Mesendoderm (in vitro differentiated cells): ENCODE results near the gene PRKCQ.
"Not testable (repeated sequence)": the region's sequence is repeated elsewhere in the genome, so short reads cannot be mapped to it uniquely, and the experiment has no call there.

Experiments
- DNase-seq: peaks from one replicate; pipeline ENCODE4 v3.0.0; 2013
- H2AK5ac ChIP-seq: 2 replicates; pipeline ENCODE4 v1.6.1; 2013; ENCODE audit warnings: low read length, inconsistent platforms
- H2BK120ac ChIP-seq: 2 replicates; pipeline ENCODE4 v1.6.1; 2013; ENCODE audit warnings: low read depth, mild to moderate bottlenecking, low read length, moderate library complexity, mixed read lengths
- H2BK15ac ChIP-seq: replicated peaks from 2 replicates; pipeline ENCODE4 v1.6.1; 2013; ENCODE audit warnings: low read depth, mild to moderate bottlenecking, moderate library complexity
- H2BK5ac ChIP-seq: 2 replicates; pipeline ENCODE4 v1.6.1; 2013; ENCODE audit warnings: low read length, inconsistent platforms
- H3K18ac ChIP-seq: 2 replicates; pipeline ENCODE4 v1.6.1; 2013; ENCODE audit warnings: mild to moderate bottlenecking, low read length, mixed read lengths
- H3K23ac ChIP-seq: one replicate; pipeline ENCODE4 v1.6.1; 2013; ENCODE audit warnings: low read length
- H3K27ac ChIP-seq: 2 replicates; pipeline ENCODE4 v1.5.1; 2013; ENCODE audit warnings: low read depth, mild to moderate bottlenecking, inconsistent platforms, low read length, moderate library complexity
- H3K27me3 ChIP-seq: 2 replicates; pipeline ENCODE4 v1.6.1; 2013; ENCODE audit warnings: low read length, control low read depth, mild to moderate bottlenecking, inconsistent platforms; ENCODE audit not compliant: insufficient read depth, poor library complexity
- H3K36me3 ChIP-seq: 2 replicates; pipeline ENCODE4 v1.6.1; 2013; ENCODE audit warnings: low read length, inconsistent platforms; ENCODE audit not compliant: control insufficient read depth, insufficient read depth
- H3K4ac ChIP-seq: one replicate; pipeline ENCODE4 v1.6.1; 2013; ENCODE audit warnings: low read depth, mild to moderate bottlenecking, low read length, moderate library complexity
- H3K4me1 ChIP-seq: 2 replicates; pipeline ENCODE4 v1.6.1; 2013; ENCODE audit warnings: low read depth, low read length, inconsistent platforms; ENCODE audit not compliant: control insufficient read depth
- H3K4me2 ChIP-seq: 2 replicates; pipeline ENCODE4 v1.6.1; 2013; ENCODE audit warnings: low read length
- H3K4me3 ChIP-seq: 2 replicates; pipeline ENCODE4 v1.5.1; 2013; ENCODE audit warnings: mild to moderate bottlenecking, low read length
- H3K56ac ChIP-seq: one replicate; pipeline ENCODE4 v1.6.1; 2013; ENCODE audit warnings: low read length
- H3K79me1 ChIP-seq: 2 replicates; pipeline ENCODE4 v1.6.1; 2013; ENCODE audit warnings: low read length, inconsistent platforms
- H3K79me2 ChIP-seq: 2 replicates; pipeline ENCODE4 v1.6.1; 2013; ENCODE audit warnings: mild to moderate bottlenecking, low read length; ENCODE audit not compliant: control insufficient read depth, insufficient read depth
- H3K9ac ChIP-seq: 2 replicates; pipeline ENCODE4 v1.6.1; 2013; ENCODE audit warnings: low read length, inconsistent platforms
- H4K5ac ChIP-seq: one replicate; pipeline ENCODE4 v1.6.1; 2013; ENCODE audit warnings: low read length
- H4K8ac ChIP-seq: one replicate; pipeline ENCODE4 v1.6.1; 2013; ENCODE audit warnings: low read depth, mild to moderate bottlenecking, control low read depth, low read length, moderate library complexity
- WGBS: extraction: QIAGEN DNeasy Blood & Tissue Kit; methylation state at CpG from one replicate; pipeline ENCODE4 v1.1.7; 2013; ENCODE audit warnings: low lambda C conversion rate, missing lambda C conversion rate; ENCODE audit not compliant: insufficient coverage; ENCODE audit errors: extremely low coverage; 5-methylcytosine and 5-hydroxymethylcytosine counted together

PRKCQ gene

GRCh38 chr10:6473430-6473829 lies 106.6 kb downstream of the PRKCQ start:
- Histone ChIP-seq H3K23ac (no peak overlapping the region), H3K36me3 (no peaks in the 10 kb centered on the region), H3K79me2 (no peaks in the 10 kb centered on the region), H3K4me1 (no peaks in the 10 kb centered on the region), H3K27ac (no peak overlapping the region), H3K27me3 (no peaks in the 10 kb centered on the region), H4K8ac (no peak overlapping the region), H3K79me1 (no peaks in the 10 kb centered on the region), H2BK120ac (no peak overlapping the region), H3K9ac (no peak overlapping the region), H4K5ac (no peak overlapping the region), H3K4me2 (no peak overlapping the region), H2BK15ac (no peak overlapping the region), H2BK5ac (no peak overlapping the region), H3K56ac (no peak overlapping the region), H3K4ac (no peak overlapping the region), H3K18ac (no peak overlapping the region), H2AK5ac (no peak overlapping the region), H3K4me3 (no peak overlapping the region)
- no CpG with 5 or more reads among the region's 7 CpGs for WGBS
- no peak for DNase-seq

GRCh38 chr10:6472710-6473005 lies 107.4 kb downstream of the PRKCQ start:
- H3K27ac ChIP-seq, H3K36me3 ChIP-seq, H3K18ac ChIP-seq, H3K4me2 ChIP-seq, H3K79me2 ChIP-seq, H3K4ac ChIP-seq, H3K27me3 ChIP-seq, H3K79me1 ChIP-seq, H2BK15ac ChIP-seq, H2BK5ac ChIP-seq, H3K9ac ChIP-seq, H4K8ac ChIP-seq, H2BK120ac ChIP-seq, DNase-seq, H3K4me1 ChIP-seq, H4K5ac ChIP-seq, H3K56ac ChIP-seq, H3K4me3 ChIP-seq, H3K23ac ChIP-seq, H2AK5ac ChIP-seq: not testable (repeated sequence)
- WGBS, result no CpG with 5 or more reads among the region's 7 CpGs

- H2BK5ac ChIP-seq, result no peak overlapping the region
Measured at GRCh38 chr10:6470894-6471618, 109.0 kb downstream of the PRKCQ start.

GRCh38 chr10:6469661-6470060 lies 110.4 kb downstream of the PRKCQ start:
- no peak overlapping the region for H3K27ac ChIP-seq
- no peak overlapping the region for H3K18ac ChIP-seq
- no peak overlapping the region for H3K9ac ChIP-seq
- H3K4me2 ChIP-seq, result no peak overlapping the region
- no peak overlapping the region for H3K4me3 ChIP-seq
- no peak overlapping the region for H2BK15ac ChIP-seq
- no peak overlapping the region for H3K23ac ChIP-seq
- no peaks in the 10 kb centered on the region for H3K79me2 ChIP-seq
- H2AK5ac ChIP-seq, result no peak overlapping the region
- DNase-seq, result no peak
- no peak overlapping the region for H2BK120ac ChIP-seq
- H3K56ac ChIP-seq, result no peak overlapping the region
- H3K79me1 ChIP-seq, result no peaks in the 10 kb centered on the region
- H3K4me1 ChIP-seq, result no peaks in the 10 kb centered on the region
- H4K5ac ChIP-seq, result no peak overlapping the region
- no peak overlapping the region for H4K8ac ChIP-seq
- H3K36me3 ChIP-seq, result no peaks in the 10 kb centered on the region
- H3K27me3 ChIP-seq, result no peaks in the 10 kb centered on the region
- H3K4ac ChIP-seq, result no peak overlapping the region
- no peak overlapping the region for H2BK5ac ChIP-seq

More at GRCh38 chr10:6470894-6471618, 109.0 kb downstream of the PRKCQ start:
- no peak overlapping the region for H2AK5ac ChIP-seq
- H3K9ac ChIP-seq, result no peak overlapping the region
- H3K23ac ChIP-seq, result no peak overlapping the region
- DNase-seq, result no peak
- no peak overlapping the region for H2BK15ac ChIP-seq
- H3K4ac ChIP-seq, result no peak overlapping the region
- no peak overlapping the region for H2BK120ac ChIP-seq
- no peaks in the 10 kb centered on the region for H3K79me2 ChIP-seq
- no peak overlapping the region for H3K4me2 ChIP-seq
- WGBS, result no CpG with 5 or more reads among the region's 11 CpGs
- H4K5ac ChIP-seq, result no peak overlapping the region
- H3K36me3 ChIP-seq, result no peaks in the 10 kb centered on the region
- H3K4me1 ChIP-seq, result no peaks in the 10 kb centered on the region
- H4K8ac ChIP-seq, result no peak overlapping the region
- H3K56ac ChIP-seq, result no peak overlapping the region
- no peaks in the 10 kb centered on the region for H3K79me1 ChIP-seq
- no peak overlapping the region for H3K4me3 ChIP-seq
- H3K18ac ChIP-seq, result no peak overlapping the region
- H3K27me3 ChIP-seq, result no peaks in the 10 kb centered on the region
- no peak overlapping the region for H3K27ac ChIP-seq

- no CpG with 5 or more reads among the region's 7 CpGs for WGBS
- Histone ChIP-seq H3K4me3 (no peak overlapping the region), H3K79me2 (no peaks in the 10 kb centered on the region), H3K27ac (no peak overlapping the region), H2BK5ac (no peak overlapping the region), H3K27me3 (no peaks in the 10 kb centered on the region), H4K8ac (no peak overlapping the region), H3K23ac (no peak overlapping the region), H3K4me2 (no peak overlapping the region), H4K5ac (no peak overlapping the region), H3K9ac (no peak overlapping the region), H3K4me1 (no peaks in the 10 kb centered on the region), H2AK5ac (no peak overlapping the region), H2BK120ac (no peak overlapping the region), H3K4ac (no peak overlapping the region), H3K56ac (no peak overlapping the region), H3K79me1 (no peaks in the 10 kb centered on the region), H2BK15ac (no peak overlapping the region), H3K36me3 (no peaks in the 10 kb centered on the region), H3K18ac (no peak overlapping the region)
- no peak for DNase-seq
Measured at GRCh38 chr10:6465854-6466601, 114.0 kb downstream of the PRKCQ start.

GRCh38 chr10:6465437-6465836 lies 114.6 kb downstream of the PRKCQ start:
- no peak overlapping the region for H3K4me2 ChIP-seq
- no peak overlapping the region for H2AK5ac ChIP-seq
- no peak overlapping the region for H3K23ac ChIP-seq
- H2BK5ac ChIP-seq, result no peak overlapping the region
- no peak overlapping the region for H2BK15ac ChIP-seq
- H3K18ac ChIP-seq, result no peak overlapping the region
- no peak overlapping the region for H3K56ac ChIP-seq
- H4K5ac ChIP-seq, result no peak overlapping the region
- no peaks in the 10 kb centered on the region for H3K79me1 ChIP-seq
- H4K8ac ChIP-seq, result no peak overlapping the region
- H3K4me3 ChIP-seq, result no peak overlapping the region
- H3K79me2 ChIP-seq, result no peaks in the 10 kb centered on the region
- H3K36me3 ChIP-seq, result no peaks in the 10 kb centered on the region
- no peak overlapping the region for H2BK120ac ChIP-seq
- no peak for DNase-seq
- no peaks in the 10 kb centered on the region for H3K27me3 ChIP-seq
- H3K4ac ChIP-seq, result no peak overlapping the region
- H3K27ac ChIP-seq, result no peak overlapping the region
- H3K9ac ChIP-seq, result no peak overlapping the region
- no peaks in the 10 kb centered on the region for H3K4me1 ChIP-seq
- WGBS, result no CpG with 5 or more reads among the region's 7 CpGs
